Stomach (tissue), 4 donors: ENCODE data around the gene POR.
"Not testable (repeated sequence)": the region's sequence is repeated elsewhere in the genome, so short reads cannot be mapped to it uniquely, and the experiment has no call there.

Experiments
- POLR2A ChIP-seq, 4 donors: fragments of 450-650 bp; IDR thresholded peaks; one replicate each; pipeline ENCODE4 v1.6.1; 2016; ENCODE audit warnings: antibody characterized with exemption in 4 of 4, control low read depth in 2 of 4, mild to moderate bottlenecking in 1 of 4, moderate library complexity in 1 of 4
- TF ChIP-seq, protein P1 (sequence below), 7 experiments: fragments of 450-650 bp in 4 of 7; fragments of 200-600 bp in 3 of 7; sonication (generic) in 3 of 7; IDR thresholded peaks; one replicate each; pipeline ENCODE4 v1.5.1; 2016 to 2019; ENCODE audit warnings: antibody characterized with exemption in 7 of 7, control low read depth in 2 of 7, mild to moderate bottlenecking in 1 of 7

DNA sequence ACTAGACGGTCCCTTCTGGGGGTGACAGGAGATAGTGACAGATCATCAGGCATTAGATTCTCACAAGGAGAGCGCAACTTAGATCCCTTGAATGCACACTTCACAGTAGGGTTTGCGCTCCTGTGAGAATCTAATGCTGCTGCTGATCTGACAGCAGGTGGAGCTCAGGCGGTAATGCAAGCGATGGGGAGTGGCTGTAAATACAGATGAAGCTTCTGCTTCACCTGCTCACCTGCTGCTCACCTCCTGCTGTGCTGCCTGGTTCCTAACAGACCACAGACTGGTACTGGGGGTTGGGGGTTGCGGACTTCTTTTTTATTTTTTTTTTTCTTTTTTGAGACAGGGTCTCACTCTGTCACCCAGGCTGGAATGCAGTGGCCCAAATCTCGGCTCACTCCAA lies 114.7 kb downstream of the POR start:
- TF ChIP-seq, protein P1, sequence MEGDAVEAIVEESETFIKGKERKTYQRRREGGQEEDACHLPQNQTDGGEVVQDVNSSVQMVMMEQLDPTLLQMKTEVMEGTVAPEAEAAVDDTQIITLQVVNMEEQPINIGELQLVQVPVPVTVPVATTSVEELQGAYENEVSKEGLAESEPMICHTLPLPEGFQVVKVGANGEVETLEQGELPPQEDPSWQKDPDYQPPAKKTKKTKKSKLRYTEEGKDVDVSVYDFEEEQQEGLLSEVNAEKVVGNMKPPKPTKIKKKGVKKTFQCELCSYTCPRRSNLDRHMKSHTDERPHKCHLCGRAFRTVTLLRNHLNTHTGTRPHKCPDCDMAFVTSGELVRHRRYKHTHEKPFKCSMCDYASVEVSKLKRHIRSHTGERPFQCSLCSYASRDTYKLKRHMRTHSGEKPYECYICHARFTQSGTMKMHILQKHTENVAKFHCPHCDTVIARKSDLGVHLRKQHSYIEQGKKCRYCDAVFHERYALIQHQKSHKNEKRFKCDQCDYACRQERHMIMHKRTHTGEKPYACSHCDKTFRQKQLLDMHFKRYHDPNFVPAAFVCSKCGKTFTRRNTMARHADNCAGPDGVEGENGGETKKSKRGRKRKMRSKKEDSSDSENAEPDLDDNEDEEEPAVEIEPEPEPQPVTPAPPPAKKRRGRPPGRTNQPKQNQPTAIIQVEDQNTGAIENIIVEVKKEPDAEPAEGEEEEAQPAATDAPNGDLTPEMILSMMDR (IDR thresholded peaks at IDR 0.05), result not testable (repeated sequence)
- not testable (repeated sequence) for TF ChIP-seq POLR2A (IDR thresholded peaks at IDR 0.05)
